ENCODE data around the gene SSH2.
A peak's percentile ranks its signal among the peaks of the same experiment; 100 is the strongest.

The SSH2 gene

DNA sequence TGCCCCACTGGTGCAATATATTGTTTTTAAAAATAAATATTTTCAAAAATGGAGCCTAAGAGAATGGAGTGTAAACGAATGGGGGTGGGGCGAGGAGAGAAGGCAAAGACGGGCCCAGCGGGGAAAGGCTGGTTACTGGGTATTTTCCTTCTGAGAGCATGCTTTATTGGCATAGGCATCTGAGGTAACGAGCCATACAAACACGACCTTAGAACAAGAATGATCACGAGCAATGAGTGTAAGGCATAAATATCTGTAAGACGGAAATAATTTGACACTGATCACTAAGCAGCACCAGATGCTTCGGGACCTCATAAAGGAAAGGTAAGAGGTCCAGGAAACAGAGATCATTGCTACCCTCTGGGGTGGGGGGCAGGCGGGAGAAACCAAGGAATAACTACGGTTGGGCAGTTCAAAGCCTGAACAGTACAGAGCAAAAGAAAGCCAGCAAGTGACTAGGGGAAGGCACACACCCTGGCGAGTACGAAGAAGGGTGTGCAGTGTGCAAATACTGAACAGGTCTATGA is 959 bp downstream of the SSH2 start (continued):
- TF ChIP-seq, protein P1, sequence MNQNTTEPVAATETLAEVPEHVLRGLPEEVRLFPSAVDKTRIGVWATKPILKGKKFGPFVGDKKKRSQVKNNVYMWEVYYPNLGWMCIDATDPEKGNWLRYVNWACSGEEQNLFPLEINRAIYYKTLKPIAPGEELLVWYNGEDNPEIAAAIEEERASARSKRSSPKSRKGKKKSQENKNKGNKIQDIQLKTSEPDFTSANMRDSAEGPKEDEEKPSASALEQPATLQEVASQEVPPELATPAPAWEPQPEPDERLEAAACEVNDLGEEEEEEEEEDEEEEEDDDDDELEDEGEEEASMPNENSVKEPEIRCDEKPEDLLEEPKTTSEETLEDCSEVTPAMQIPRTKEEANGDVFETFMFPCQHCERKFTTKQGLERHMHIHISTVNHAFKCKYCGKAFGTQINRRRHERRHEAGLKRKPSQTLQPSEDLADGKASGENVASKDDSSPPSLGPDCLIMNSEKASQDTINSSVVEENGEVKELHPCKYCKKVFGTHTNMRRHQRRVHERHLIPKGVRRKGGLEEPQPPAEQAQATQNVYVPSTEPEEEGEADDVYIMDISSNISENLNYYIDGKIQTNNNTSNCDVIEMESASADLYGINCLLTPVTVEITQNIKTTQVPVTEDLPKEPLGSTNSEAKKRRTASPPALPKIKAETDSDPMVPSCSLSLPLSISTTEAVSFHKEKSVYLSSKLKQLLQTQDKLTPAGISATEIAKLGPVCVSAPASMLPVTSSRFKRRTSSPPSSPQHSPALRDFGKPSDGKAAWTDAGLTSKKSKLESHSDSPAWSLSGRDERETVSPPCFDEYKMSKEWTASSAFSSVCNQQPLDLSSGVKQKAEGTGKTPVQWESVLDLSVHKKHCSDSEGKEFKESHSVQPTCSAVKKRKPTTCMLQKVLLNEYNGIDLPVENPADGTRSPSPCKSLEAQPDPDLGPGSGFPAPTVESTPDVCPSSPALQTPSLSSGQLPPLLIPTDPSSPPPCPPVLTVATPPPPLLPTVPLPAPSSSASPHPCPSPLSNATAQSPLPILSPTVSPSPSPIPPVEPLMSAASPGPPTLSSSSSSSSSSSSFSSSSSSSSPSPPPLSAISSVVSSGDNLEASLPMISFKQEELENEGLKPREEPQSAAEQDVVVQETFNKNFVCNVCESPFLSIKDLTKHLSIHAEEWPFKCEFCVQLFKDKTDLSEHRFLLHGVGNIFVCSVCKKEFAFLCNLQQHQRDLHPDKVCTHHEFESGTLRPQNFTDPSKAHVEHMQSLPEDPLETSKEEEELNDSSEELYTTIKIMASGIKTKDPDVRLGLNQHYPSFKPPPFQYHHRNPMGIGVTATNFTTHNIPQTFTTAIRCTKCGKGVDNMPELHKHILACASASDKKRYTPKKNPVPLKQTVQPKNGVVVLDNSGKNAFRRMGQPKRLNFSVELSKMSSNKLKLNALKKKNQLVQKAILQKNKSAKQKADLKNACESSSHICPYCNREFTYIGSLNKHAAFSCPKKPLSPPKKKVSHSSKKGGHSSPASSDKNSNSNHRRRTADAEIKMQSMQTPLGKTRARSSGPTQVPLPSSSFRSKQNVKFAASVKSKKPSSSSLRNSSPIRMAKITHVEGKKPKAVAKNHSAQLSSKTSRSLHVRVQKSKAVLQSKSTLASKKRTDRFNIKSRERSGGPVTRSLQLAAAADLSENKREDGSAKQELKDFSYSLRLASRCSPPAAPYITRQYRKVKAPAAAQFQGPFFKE (tag by site-specific recombination; IDR thresholded peaks at IDR 0.05; ENCODE audit: borderline replicate concordance), result no peak
- TF ChIP-seq ZNF660 (tag by site-specific recombination; IDR thresholded peaks at IDR 0.05) (0 out of 2 replicates have a peak, but pooled peaks have one; percentile 9), ZNF202 (tag by site-specific recombination; IDR thresholded peaks at IDR 0.05; ENCODE audit: borderline replicate concordance) (no peak), TCF7L2 (IDR thresholded peaks at IDR 0.05; ENCODE audit: borderline replicate concordance, low read depth, low read length) (no peak), ZSCAN16 (tag by site-specific recombination; IDR thresholded peaks at IDR 0.05) (no peak), ZNF449 (tag by site-specific recombination; IDR thresholded peaks at IDR 0.05) (peak; percentile 97), PRDM6 (tag by site-specific recombination; IDR thresholded peaks at IDR 0.05) (0 out of 2 replicates have a peak, but pooled peaks have one; percentile 6), KLF10 (tag by site-specific recombination; IDR thresholded peaks at IDR 0.05) (0 out of 2 replicates have a peak, but pooled peaks have one; percentile 12), ZNF510 (tag by site-specific recombination; IDR thresholded peaks at IDR 0.05; ENCODE audit: insufficient replicate concordance) (no peak), ZNF341 (tag by site-specific recombination; IDR thresholded peaks at IDR 0.05; ENCODE audit: low read depth) (no peak), SP2 (tag by site-specific recombination; IDR thresholded peaks at IDR 0.05) (no peak; the same call in 1 of the 2 replicates), ZSCAN23 (tag by site-specific recombination; IDR thresholded peaks at IDR 0.05) (no peak), ZNF561 (tag by site-specific recombination; IDR thresholded peaks at IDR 0.05; ENCODE audit: borderline replicate concordance) (peak; percentile 73; the same call in 1 of the 2 replicates), ZNF274 (IDR thresholded peaks at IDR 0.05; ENCODE audit: low read length) (no peak), ZNF274 (tag by site-specific recombination; IDR thresholded peaks at IDR 0.05; ENCODE audit: borderline replicate concordance) (no peak), ZNF335 (tag by site-specific recombination; conservative IDR thresholded peaks at IDR 0.05) (0 out of 2 replicates have a peak, but pooled peaks have one; percentile 92), ZNF529 (tag by site-specific recombination; IDR thresholded peaks at IDR 0.05; ENCODE audit: insufficient replicate concordance) (no peak), KLF8 (tag by site-specific recombination; IDR thresholded peaks at IDR 0.05) (peak; percentile 29; the same call in 1 of the 2 replicates)
- TF ChIP-seq, protein P2, sequence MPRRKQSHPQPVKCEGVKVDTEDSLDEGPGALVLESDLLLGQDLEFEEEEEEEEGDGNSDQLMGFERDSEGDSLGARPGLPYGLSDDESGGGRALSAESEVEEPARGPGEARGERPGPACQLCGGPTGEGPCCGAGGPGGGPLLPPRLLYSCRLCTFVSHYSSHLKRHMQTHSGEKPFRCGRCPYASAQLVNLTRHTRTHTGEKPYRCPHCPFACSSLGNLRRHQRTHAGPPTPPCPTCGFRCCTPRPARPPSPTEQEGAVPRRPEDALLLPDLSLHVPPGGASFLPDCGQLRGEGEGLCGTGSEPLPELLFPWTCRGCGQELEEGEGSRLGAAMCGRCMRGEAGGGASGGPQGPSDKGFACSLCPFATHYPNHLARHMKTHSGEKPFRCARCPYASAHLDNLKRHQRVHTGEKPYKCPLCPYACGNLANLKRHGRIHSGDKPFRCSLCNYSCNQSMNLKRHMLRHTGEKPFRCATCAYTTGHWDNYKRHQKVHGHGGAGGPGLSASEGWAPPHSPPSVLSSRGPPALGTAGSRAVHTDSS (tag by site-specific recombination; IDR thresholded peaks at IDR 0.05), result 0 out of 2 replicates have a peak, but pooled peaks have one; percentile 4
- TF ChIP-seq, protein P3, sequence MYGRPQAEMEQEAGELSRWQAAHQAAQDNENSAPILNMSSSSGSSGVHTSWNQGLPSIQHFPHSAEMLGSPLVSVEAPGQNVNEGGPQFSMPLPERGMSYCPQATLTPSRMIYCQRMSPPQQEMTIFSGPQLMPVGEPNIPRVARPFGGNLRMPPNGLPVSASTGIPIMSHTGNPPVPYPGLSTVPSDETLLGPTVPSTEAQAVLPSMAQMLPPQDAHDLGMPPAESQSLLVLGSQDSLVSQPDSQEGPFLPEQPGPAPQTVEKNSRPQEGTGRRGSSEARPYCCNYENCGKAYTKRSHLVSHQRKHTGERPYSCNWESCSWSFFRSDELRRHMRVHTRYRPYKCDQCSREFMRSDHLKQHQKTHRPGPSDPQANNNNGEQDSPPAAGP (tag by site-specific recombination; IDR thresholded peaks at IDR 0.05), result no peak
- TF ChIP-seq, protein P4, sequence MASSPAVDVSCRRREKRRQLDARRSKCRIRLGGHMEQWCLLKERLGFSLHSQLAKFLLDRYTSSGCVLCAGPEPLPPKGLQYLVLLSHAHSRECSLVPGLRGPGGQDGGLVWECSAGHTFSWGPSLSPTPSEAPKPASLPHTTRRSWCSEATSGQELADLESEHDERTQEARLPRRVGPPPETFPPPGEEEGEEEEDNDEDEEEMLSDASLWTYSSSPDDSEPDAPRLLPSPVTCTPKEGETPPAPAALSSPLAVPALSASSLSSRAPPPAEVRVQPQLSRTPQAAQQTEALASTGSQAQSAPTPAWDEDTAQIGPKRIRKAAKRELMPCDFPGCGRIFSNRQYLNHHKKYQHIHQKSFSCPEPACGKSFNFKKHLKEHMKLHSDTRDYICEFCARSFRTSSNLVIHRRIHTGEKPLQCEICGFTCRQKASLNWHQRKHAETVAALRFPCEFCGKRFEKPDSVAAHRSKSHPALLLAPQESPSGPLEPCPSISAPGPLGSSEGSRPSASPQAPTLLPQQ (tag by site-specific recombination; IDR thresholded peaks at IDR 0.05), result 0 out of 2 replicates have a peak, but pooled peaks have one; percentile 17
- TF ChIP-seq, protein P5, sequence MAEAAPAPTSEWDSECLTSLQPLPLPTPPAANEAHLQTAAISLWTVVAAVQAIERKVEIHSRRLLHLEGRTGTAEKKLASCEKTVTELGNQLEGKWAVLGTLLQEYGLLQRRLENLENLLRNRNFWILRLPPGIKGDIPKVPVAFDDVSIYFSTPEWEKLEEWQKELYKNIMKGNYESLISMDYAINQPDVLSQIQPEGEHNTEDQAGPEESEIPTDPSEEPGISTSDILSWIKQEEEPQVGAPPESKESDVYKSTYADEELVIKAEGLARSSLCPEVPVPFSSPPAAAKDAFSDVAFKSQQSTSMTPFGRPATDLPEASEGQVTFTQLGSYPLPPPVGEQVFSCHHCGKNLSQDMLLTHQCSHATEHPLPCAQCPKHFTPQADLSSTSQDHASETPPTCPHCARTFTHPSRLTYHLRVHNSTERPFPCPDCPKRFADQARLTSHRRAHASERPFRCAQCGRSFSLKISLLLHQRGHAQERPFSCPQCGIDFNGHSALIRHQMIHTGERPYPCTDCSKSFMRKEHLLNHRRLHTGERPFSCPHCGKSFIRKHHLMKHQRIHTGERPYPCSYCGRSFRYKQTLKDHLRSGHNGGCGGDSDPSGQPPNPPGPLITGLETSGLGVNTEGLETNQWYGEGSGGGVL (tag by site-specific recombination; IDR thresholded peaks at IDR 0.05), result no peak
- TF ChIP-seq, protein P6, sequence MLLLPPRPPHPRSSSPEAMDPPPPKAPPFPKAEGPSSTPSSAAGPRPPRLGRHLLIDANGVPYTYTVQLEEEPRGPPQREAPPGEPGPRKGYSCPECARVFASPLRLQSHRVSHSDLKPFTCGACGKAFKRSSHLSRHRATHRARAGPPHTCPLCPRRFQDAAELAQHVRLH (tag by site-specific recombination; IDR thresholded peaks at IDR 0.05), result 0 out of 2 replicates have a peak, but pooled peaks have one; percentile 41

All from HEK293 (cell line).